ENCODE data around the gene IFFO2. TPM values are rescaled to one million over a fixed set of nuclear protein-coding genes. Genes with fewer than 3 reads are reported as not detected.
A peak's percentile ranks its signal among the peaks of the same experiment; 100 is the strongest.

IFFO2 gene
- total and polyA plus RNA-seq, 12 donors: 5.9 to 23.4 (median 15.8) TPM

DNA sequence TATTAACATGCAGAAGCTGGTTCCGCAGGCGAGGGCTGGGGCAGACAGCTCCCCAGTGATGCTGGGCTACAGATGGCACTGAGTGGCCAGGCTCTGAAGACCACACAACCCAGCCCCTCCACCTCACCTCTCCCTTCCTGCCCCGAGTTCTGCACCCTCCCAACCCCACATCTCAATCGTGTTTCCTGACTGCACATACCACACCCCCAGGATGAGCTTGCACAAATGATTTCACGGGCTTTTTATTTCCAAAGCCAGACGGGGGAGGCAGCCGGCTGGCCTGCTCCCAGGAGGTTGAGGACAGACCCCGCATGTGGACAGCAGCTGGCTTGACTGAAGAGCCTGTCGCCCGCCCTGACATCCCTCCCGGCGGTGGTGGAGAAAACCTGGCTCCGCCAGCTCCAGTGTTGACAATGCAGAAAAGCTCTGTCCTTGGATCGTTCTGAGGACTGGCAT lies 32.7 kb downstream of the IFFO2 start:
- Histone ChIP-seq H3K4me3 (no peak overlapping the region), H3K9me3 (replicated peaks in 1 of 3) (no peaks in the 10 kb centered on the region), H3K27ac (peak overlapping the region in 4 of 5 donors; percentile 15 to 98 (median 88)), H3K4me1 (replicated peaks in 1 of 2) (peaks cover 33 to 50% of the 10 kb centered on the region in 2 donors), H3K27me3 (no peaks in the 10 kb centered on the region), H3K36me3 (replicated peaks in 1 of 2) (peaks cover 0 to 11% of the 10 kb centered on the region in 2 donors)
- intact Hi-C loops (cut with DNase I): no loop called here
- TF ChIP-seq, protein P1, sequence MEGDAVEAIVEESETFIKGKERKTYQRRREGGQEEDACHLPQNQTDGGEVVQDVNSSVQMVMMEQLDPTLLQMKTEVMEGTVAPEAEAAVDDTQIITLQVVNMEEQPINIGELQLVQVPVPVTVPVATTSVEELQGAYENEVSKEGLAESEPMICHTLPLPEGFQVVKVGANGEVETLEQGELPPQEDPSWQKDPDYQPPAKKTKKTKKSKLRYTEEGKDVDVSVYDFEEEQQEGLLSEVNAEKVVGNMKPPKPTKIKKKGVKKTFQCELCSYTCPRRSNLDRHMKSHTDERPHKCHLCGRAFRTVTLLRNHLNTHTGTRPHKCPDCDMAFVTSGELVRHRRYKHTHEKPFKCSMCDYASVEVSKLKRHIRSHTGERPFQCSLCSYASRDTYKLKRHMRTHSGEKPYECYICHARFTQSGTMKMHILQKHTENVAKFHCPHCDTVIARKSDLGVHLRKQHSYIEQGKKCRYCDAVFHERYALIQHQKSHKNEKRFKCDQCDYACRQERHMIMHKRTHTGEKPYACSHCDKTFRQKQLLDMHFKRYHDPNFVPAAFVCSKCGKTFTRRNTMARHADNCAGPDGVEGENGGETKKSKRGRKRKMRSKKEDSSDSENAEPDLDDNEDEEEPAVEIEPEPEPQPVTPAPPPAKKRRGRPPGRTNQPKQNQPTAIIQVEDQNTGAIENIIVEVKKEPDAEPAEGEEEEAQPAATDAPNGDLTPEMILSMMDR (IDR thresholded peaks at IDR 0.05): no peak
- TF ChIP-seq POLR2A (IDR thresholded peaks at IDR 0.05): no peak
- WGBS, 4 donors: 48 to 57% (median 49%) methylated on average over 10 to 14 of the region's 14 CpGs
- no peak for DNase-seq

DNA sequence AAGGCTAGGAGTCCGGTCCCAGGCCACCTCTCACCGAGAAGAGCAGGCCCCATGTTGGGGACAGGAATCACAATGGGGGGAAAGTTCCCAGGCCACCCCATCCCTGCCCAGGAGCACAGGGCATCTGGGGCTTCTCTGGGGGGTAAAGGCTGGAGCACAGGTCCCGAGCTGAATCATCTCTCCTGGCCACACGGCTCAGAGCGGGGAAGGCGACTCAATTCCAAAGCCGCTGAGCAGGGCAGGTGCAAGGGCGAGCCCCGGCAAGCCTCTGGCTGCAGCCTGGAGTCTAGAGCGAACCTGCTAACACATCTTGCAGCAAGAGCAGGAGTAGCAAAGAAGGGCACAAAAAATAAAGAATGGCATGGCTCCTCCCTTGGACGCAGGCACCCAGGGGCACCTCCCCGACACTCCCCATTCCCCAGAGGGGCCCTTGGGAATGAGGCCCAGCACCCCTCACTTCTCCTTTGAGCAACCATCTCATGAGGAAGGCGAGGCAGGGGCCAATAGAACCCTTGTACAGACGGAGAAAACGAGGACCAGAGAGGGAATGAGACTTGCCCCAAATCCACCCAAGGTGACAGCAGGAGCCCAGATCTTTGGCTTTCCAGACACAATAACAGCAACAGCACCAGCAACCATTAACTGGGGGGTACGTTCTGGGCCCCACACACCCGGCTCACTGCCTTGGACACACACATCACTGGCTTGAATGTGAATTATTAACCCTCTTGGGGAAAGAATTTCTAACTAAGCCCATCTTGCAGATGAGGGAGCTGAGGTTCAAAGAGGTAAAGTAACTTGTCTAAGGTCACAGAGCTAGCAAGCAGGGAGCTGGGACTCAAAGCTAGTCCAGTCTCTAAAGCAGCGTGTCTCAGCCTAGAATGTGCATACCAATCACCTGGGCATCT lies 33.4 kb downstream of the IFFO2 start:
- DNase-seq: peak in 2 of 7 donors; percentile 30 to 43

GRCh38 chr1:18922319-18922726 lies 34.2 kb downstream of the IFFO2 start:
- H3K27ac ChIP-seq: peak overlapping the region; percentile 70 to 98 (median 84)
- peaks cover 32 to 44% of the 10 kb centered on the region in 2 donors for H3K4me1 ChIP-seq (replicated peaks in 1 of 2)
- TF ChIP-seq, protein P1 (IDR thresholded peaks at IDR 0.05): peak in 4 of 6 experiments; percentile 24 to 41 (median 37)
- peak; percentile 32 to 76 for TF ChIP-seq POLR2A (IDR thresholded peaks at IDR 0.05)
- no peaks in the 10 kb centered on the region for H3K27me3 ChIP-seq
- WGBS, 4 donors: 9 to 16% (median 10%) methylated on average over 8 of the region's 8 CpGs
- intact Hi-C loops (cut with DNase I): no loop called here
- peak overlapping the region in 1 of 4 donors; percentile 27 for H3K4me3 ChIP-seq
- no peaks in the 10 kb centered on the region for H3K9me3 ChIP-seq (replicated peaks in 1 of 3)
- DNase-seq: peak; percentile 83 to 96 (median 92)
- peaks cover 0 to 11% of the 10 kb centered on the region in 2 donors for H3K36me3 ChIP-seq (replicated peaks in 1 of 2)

More for the DNA sequence above, 33.4 kb downstream of the IFFO2 start:
- H3K4me3 ChIP-seq: peak overlapping the region in 1 of 4 donors; percentile 27
- WGBS, 4 donors: 58 to 85% (median 69%) methylated on average over 12 to 18 of the region's 18 CpGs
- peaks cover 0 to 11% of the 10 kb centered on the region in 2 donors for H3K36me3 ChIP-seq (replicated peaks in 1 of 2)
- H3K4me1 ChIP-seq (replicated peaks in 1 of 2): peaks cover 33 to 50% of the 10 kb centered on the region in 2 donors
- intact Hi-C loops (cut with DNase I): no loop called here
- TF ChIP-seq POLR2A (IDR thresholded peaks at IDR 0.05): no peak
- TF ChIP-seq, protein P1 (IDR thresholded peaks at IDR 0.05): no peak
- H3K27ac ChIP-seq: peak overlapping the region; percentile 70 to 98 (median 84)
- no peaks in the 10 kb centered on the region for H3K9me3 ChIP-seq (replicated peaks in 1 of 3)
- H3K27me3 ChIP-seq: no peaks in the 10 kb centered on the region

GRCh38 chr1:18921516-18922251 lies 34.8 kb downstream of the IFFO2 start:
- intact Hi-C loops (cut with DNase I): no loop called here
- H3K9me3 ChIP-seq (replicated peaks in 1 of 3): no peaks in the 10 kb centered on the region
- DNase-seq: peak in 3 of 7 donors; percentile 45 to 88 (median 47)
- H3K4me3 ChIP-seq: no peak overlapping the region
- no peak for TF ChIP-seq POLR2A (IDR thresholded peaks at IDR 0.05)
- TF ChIP-seq, protein P1 (IDR thresholded peaks at IDR 0.05): peak in 4 of 6 experiments; percentile 30 to 42 (median 36)
- H3K27ac ChIP-seq: peak overlapping the region; percentile 64 to 98 (median 84)
- peaks cover 0 to 12% of the 10 kb centered on the region in 2 donors for H3K36me3 ChIP-seq (replicated peaks in 1 of 2)
- H3K4me1 ChIP-seq (replicated peaks in 1 of 2): peaks cover 26 to 38% of the 10 kb centered on the region in 2 donors
- H3K27me3 ChIP-seq: no peaks in the 10 kb centered on the region
- WGBS, 4 donors: 51 to 64% (median 61%) methylated on average over 12 to 17 of the region's 17 CpGs
